ENCODE data around the gene PRXL2A. TPM values are rescaled to one million over a fixed set of nuclear protein-coding genes. Genes with fewer than 3 reads are reported as not detected.

The PRXL2A gene
- total RNA-seq, 2 experiments from 2014 or later, result 4.5 to 5.2 TPM

- peaks cover 17% of the 10 kb centered on the region for H3K36me3 Mint-ChIP-seq (ENCODE audit: low read depth)
- no peak for DNase-seq
- no peaks in the 10 kb centered on the region for H3K27me3 Mint-ChIP-seq
- CTCF ChIA-PET, result interaction anchor here (1.4 to 14.5 kb wide), 3 partner anchors 8 to 49 kb away, joined by 5 to 318 read pairs (median 13); no protein-coding TSS in a partner anchor
- peaks cover 41% of the 10 kb centered on the region for H3K4me1 Mint-ChIP-seq
- no peak overlapping the region for H3K4me3 Mint-ChIP-seq
- POLR2A ChIA-PET, result interaction anchor here (1.4 to 21.3 kb wide), 4 partner anchors 35 to 49 kb away, joined by 4 to 333 read pairs (median 6); no protein-coding TSS in a partner anchor
- no peak overlapping the region for H3K27ac Mint-ChIP-seq
- no peaks in the 10 kb centered on the region for H3K9me3 Mint-ChIP-seq
These were observed 43.7 kb downstream of the PRXL2A start for GRCh38 chr10:80452069-80452468.

- POLR2A ChIA-PET, result interaction anchor here (0.6 to 21.3 kb wide), 8 partner anchors 11 to 59 kb away, joined by 3 to 333 read pairs (median 4); no protein-coding TSS in a partner anchor
- peaks cover 22% of the 10 kb centered on the region for H3K36me3 Mint-ChIP-seq (ENCODE audit: low read depth)
- no peak for DNase-seq
- H3K27me3 Mint-ChIP-seq, result no peaks in the 10 kb centered on the region
- CTCF ChIA-PET, result interaction anchor here (0.8 to 14.5 kb wide), 5 partner anchors 9 to 103 kb away, joined by 3 to 318 read pairs (median 5); no protein-coding TSS in a partner anchor
- no peak overlapping the region for H3K27ac Mint-ChIP-seq
- H3K9me3 Mint-ChIP-seq, result no peaks in the 10 kb centered on the region
- H3K4me1 Mint-ChIP-seq, result peaks cover 41% of the 10 kb centered on the region
- H3K4me3 Mint-ChIP-seq, result no peak overlapping the region
These were observed 44.3 kb downstream of the PRXL2A start for GRCh38 chr10:80452640-80453039.

DNA sequence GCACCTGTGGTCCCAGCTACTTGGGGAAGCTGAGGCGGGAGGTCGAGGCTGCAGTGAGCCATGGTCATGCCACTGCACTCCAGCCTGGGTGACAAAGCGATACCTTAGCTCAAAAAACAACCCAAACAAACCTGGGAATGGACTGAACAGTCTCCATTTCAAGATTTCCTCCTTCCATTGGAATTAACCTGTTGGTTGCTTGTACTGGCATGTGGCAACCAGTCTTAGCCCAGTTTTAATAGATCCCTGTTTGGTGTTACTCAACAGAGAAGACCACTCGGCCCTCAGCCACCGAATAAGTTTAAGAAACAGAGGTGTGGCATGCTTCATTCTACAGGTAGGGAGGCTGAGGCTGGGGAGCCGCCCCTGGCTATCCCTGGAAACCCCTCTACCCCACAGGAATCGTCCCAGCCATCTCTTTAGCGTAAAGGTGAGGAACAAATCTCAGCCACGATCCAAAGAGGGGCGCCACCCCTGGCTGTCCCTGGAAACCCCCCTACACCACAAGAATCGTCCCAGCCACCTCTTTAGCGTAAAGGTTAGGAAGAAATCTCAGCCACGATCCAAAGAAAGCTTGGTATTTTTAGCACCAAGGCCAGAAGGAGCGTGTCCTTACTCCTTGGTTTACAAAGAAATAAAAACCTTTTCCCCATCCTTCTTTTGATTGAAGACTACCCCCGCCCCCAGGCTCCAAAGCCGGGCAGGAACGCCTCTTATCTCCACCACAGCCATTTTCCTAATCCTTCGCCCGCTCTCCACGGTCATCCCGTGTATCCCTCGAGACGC, 44.9 kb downstream of the PRXL2A start:
- ChIA-PET POLR2A (interaction anchor here (0.6 to 21.3 kb wide), 10 partner anchors 11 to 83 kb away, joined by 3 to 333 read pairs (median 4); no protein-coding TSS in a partner anchor), CTCF (interaction anchor here (0.8 to 14.5 kb wide), 6 partner anchors 9 to 103 kb away, joined by 3 to 318 read pairs (median 4); no protein-coding TSS in a partner anchor)
- Mint-ChIP-seq H3K4me1 (peaks cover 41% of the 10 kb centered on the region), H3K36me3 (ENCODE audit: low read depth) (peaks cover 28% of the 10 kb centered on the region), H3K27ac (peak overlapping the region; percentile 61), H3K9me3 (no peaks in the 10 kb centered on the region), H3K4me3 (peak overlapping the region; percentile 77), H3K27me3 (no peaks in the 10 kb centered on the region)
- DNase-seq, result no peak

DNA sequence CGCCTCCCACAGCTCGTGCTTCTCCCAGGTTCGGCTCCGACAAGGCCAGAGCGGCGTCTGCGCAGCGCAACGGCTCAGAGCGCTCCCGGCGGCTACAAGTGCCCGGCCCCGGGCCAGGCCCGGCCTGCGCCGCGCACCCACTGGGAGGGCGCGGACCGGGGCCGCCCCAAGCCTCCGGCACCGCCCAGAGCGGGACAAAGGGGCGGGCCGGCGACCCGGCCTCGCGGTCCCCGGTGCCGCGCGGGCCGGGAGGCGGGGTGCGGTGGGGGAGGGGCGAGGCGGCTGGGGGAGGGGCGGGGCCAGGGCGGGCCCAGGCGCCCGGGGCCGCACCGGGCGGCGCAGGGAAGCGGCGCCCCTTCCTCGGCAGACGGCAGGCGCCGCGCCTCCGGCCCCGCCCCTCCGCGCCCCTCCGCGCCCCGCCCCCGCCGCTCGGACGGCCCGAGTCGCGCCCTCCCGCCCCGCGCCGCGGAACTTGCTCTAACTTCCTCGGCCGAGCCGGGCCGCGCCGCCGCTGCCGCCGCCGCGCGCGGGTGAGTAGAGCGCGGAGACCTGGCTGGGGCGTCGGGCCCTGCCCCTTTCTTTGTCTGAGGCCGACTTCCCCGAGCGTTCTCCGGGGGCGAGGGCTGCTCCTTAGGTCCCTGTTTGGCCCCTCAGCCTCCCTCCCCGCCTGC, 45.6 kb downstream of the PRXL2A start, which contains the start of gene TSPAN14:
Gene TSPAN14 (plus strand): TSS at position 469 of the 671 bp plus-strand sequence. CDS start 34,924 bp downstream, outside the sequence.
- CTCF ChIA-PET, result interaction anchor here (0.7 to 24.7 kb wide), 8 partner anchors 9 to 50 kb away, joined by 3 to 414 read pairs (median 4); partner anchors contain the start of gene PRXL2A

DNA sequence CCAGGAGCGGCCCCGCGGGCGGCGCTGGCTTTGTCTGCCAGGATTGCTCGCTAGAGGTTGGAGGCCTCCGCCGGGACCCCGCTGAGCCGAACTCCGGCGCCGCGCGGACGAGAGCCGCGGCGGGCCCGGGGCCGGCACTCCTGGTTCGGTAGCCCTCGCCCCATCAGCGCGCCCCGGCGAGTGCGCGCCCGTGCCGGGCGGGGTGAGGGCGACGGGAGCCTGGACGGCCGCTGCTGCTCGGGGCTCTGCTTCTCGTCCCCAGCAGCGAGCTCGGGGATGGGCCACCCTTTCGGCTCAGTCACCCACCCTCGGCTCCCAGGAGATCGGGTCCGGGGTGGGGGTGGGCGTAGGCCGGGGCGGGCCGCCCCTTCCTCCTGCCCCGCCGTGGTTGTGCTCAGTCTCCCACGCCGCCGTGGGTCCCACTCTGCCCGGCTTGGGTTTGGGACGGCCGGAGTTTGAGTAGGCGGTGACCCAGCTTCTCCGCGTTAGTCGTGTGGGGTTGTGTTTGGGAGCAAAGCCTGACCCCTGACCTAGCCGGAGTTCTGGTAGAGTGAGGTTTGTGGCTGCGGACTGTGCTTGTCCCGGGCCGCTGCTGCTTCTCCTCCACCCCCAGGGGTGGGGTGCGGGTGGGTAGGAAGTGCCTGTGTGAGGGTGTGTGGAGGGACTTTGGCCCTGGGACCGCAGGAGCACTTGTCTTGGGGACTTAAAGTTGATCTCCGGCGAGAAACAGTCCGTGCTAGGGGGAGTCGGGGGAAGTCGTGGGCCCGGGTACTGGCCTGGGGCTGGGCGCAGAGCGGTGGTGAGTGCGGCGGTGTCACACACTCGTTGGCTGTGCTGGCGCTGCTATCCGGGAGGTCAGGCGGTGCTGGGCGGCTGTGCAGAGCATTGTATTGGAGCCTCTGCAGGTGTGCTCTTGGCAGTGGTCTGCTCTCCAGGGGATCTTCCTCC, 46.4 kb downstream of the PRXL2A start:
- Mint-ChIP-seq H3K27me3 (no peaks in the 10 kb centered on the region), H3K36me3 (ENCODE audit: low read depth) (peaks cover 41% of the 10 kb centered on the region), H3K9me3 (no peaks in the 10 kb centered on the region), H3K27ac (peak overlapping the region; percentile 97), H3K4me3 (peak overlapping the region; percentile 94), H3K4me1 (peaks cover 47% of the 10 kb centered on the region)
- CTCF ChIA-PET, result interaction anchor here (0.7 to 24.7 kb wide), 5 partner anchors 8 to 50 kb away, joined by 3 to 414 read pairs (median 3); partner anchors contain the start of gene PRXL2A
- DNase-seq, result peak; percentile 46
- POLR2A ChIA-PET, result interaction anchor here (1.7 to 21.7 kb wide), 4 partner anchors 13 to 56 kb away, joined by 5 to 404 read pairs (median 258); no protein-coding TSS in a partner anchor

More for the DNA sequence above, 45.6 kb downstream of the PRXL2A start, which contains the start of gene TSPAN14:
- H3K4me1 Mint-ChIP-seq, result peaks cover 44% of the 10 kb centered on the region
- peak; percentile 83 for DNase-seq
- peak within 1 kb of the TSS; percentile 94 for H3K4me3 Mint-ChIP-seq
- H3K36me3 Mint-ChIP-seq (ENCODE audit: low read depth), result peaks cover 33% of the 10 kb centered on the region
- peak within 1 kb of the TSS; percentile 97 for H3K27ac Mint-ChIP-seq
- H3K27me3 Mint-ChIP-seq, result no peaks in the 10 kb centered on the region
- POLR2A ChIA-PET, result interaction anchor here (0.7 to 21.7 kb wide), 9 partner anchors 10 to 83 kb away, joined by 3 to 404 read pairs (median 5); no protein-coding TSS in a partner anchor
- no peaks in the 10 kb centered on the region for H3K9me3 Mint-ChIP-seq

DNA sequence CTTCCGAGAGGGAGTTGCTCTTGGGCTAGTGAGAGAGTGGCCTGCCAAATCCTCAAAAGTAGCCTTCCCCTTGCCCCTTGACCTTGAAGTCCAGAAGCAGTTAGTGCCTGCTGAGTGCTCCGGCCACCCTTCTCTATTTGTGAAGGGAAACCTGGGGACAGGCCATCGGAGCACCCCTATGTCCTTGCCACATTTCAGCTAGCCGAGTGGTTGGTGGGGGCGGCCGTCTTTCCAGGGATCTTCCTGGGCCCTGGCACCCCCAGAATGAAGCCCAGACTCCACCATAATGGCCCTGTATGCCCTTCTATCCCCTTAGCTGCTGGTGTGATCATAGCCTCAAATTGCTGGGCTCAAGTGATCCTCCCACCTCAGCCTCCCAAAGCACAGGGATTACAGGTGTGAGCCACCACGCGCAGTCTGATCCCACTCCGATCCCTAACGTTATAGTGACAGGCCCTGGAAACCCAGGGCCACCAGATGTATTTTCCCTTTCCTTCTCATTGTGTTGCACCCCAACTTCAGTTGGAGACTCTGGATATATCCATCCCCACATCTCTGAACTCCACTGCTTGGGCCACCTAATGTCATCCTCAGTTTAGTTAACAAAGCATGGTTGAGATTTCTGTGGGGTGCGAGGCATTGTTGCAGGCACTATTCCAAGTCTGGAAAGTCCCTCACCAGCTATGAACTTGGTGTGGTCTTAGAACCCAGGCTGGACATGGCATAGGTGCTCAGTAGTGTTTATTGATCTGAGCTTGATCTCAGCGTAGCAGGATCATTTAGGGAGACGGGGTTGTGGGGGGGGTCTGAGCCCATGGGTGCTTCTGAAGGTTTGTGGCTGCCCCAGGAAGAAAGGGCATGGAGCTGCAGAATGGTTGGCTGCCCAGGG, 47.4 kb downstream of the PRXL2A start:
- peaks cover 56% of the 10 kb centered on the region for H3K4me1 Mint-ChIP-seq
- H3K4me3 Mint-ChIP-seq, result peak overlapping the region; percentile 94
- ChIA-PET POLR2A (interaction anchor here (1.0 to 21.7 kb wide), 8 partner anchors 11 to 71 kb away, joined by 3 to 404 read pairs (median 13); no protein-coding TSS in a partner anchor), CTCF (interaction anchor here (1.0 to 24.7 kb wide), 4 partner anchors 12 to 49 kb away, joined by 3 to 414 read pairs (median 44); partner anchors contain the start of gene PRXL2A)
- H3K36me3 Mint-ChIP-seq (ENCODE audit: low read depth), result peaks cover 48% of the 10 kb centered on the region
- H3K9me3 Mint-ChIP-seq, result no peaks in the 10 kb centered on the region
- peak overlapping the region; percentile 97 for H3K27ac Mint-ChIP-seq
- DNase-seq, result no peak
- no peaks in the 10 kb centered on the region for H3K27me3 Mint-ChIP-seq

- Mint-ChIP-seq H3K27ac (peak overlapping the region; percentile 97), H3K4me3 (peak overlapping the region; percentile 94), H3K9me3 (no peaks in the 10 kb centered on the region), H3K4me1 (peaks cover 76% of the 10 kb centered on the region), H3K36me3 (ENCODE audit: low read depth) (peaks cover 66% of the 10 kb centered on the region), H3K27me3 (no peaks in the 10 kb centered on the region)
- POLR2A ChIA-PET, result interaction anchor here (0.8 to 21.7 kb wide), 5 partner anchors 11 to 53 kb away, joined by 3 to 404 read pairs (median 182); no protein-coding TSS in a partner anchor
- no peak for DNase-seq
- CTCF ChIA-PET, result interaction anchor here (1.1 to 24.7 kb wide), 10 partner anchors 12 to 80 kb away, joined by 3 to 414 read pairs (median 7); no protein-coding TSS in a partner anchor
These were observed 49.4 kb downstream of the PRXL2A start for GRCh38 chr10:80457554-80458262.

- Mint-ChIP-seq H3K36me3 (ENCODE audit: low read depth) (peaks cover 66% of the 10 kb centered on the region), H3K9me3 (no peaks in the 10 kb centered on the region), H3K4me3 (peak overlapping the region; percentile 94), H3K4me1 (peaks cover 80% of the 10 kb centered on the region), H3K27ac (peak overlapping the region; percentile 97), H3K27me3 (no peaks in the 10 kb centered on the region)
- CTCF ChIA-PET, result interaction anchor here (0.5 to 24.7 kb wide), 7 partner anchors 11 to 80 kb away, joined by 4 to 414 read pairs (median 13); no protein-coding TSS in a partner anchor
- DNase-seq, result no peak
- POLR2A ChIA-PET, result interaction anchor here (7.7 to 21.7 kb wide), 3 partner anchors 10 to 43 kb away, joined by 182 to 404 read pairs (median 333); no protein-coding TSS in a partner anchor
These were observed 49.9 kb downstream of the PRXL2A start for GRCh38 chr10:80458263-80458625.

GRCh38 chr10:80458638-80459037, 50.3 kb downstream of the PRXL2A start:
- POLR2A ChIA-PET, result interaction anchor here (0.8 to 21.7 kb wide), 9 partner anchors 9 to 78 kb away, joined by 3 to 404 read pairs (median 4); no protein-coding TSS in a partner anchor
- peak overlapping the region; percentile 97 for H3K27ac Mint-ChIP-seq
- no peak for DNase-seq
- H3K4me3 Mint-ChIP-seq, result peak overlapping the region; percentile 94
- CTCF ChIA-PET, result interaction anchor here (0.5 to 24.7 kb wide), 15 partner anchors 10 to 81 kb away, joined by 3 to 414 read pairs (median 6); no protein-coding TSS in a partner anchor
- peaks cover 80% of the 10 kb centered on the region for H3K4me1 Mint-ChIP-seq
- no peaks in the 10 kb centered on the region for H3K9me3 Mint-ChIP-seq
- H3K27me3 Mint-ChIP-seq, result no peaks in the 10 kb centered on the region
- H3K36me3 Mint-ChIP-seq (ENCODE audit: low read depth), result peaks cover 70% of the 10 kb centered on the region
